ENCODE data around the gene WDPCP.

WDPCP gene

DNA sequence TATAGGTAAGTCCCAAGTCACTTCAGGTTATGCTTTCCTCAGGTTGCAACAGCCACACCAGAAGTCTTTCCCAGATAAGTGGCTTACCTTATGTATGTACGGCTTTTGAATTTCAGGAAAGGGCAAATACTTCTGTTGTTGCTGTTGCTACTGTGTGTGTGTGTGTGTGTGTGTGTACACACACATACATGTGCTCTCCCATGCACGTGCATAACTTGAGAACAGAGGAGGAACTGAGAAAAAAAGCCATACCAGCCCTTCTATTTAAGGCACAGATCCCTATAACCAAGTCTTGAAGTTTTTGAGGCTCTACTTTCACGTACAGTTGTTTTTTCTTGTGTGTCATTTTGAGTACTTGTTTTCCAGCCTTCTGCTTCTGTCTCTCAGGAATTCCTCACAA lies 62.4 kb downstream of the WDPCP start:
- no peak overlapping the region for H3K4me2 ChIP-seq (ENCODE audit: low read length)
- H3K9ac ChIP-seq (ENCODE audit: low read depth, low read length), result no peak overlapping the region
- no peak overlapping the region for H3K4me3 ChIP-seq (ENCODE audit: low read length)
- peaks cover 1% of the 10 kb centered on the region for H3K9me3 ChIP-seq (replicated peaks; ENCODE audit: low read length)
- no peaks in the 10 kb centered on the region for H3K36me3 ChIP-seq (ENCODE audit: insufficient read depth, low read length)
- H3K27me3 ChIP-seq (ENCODE audit: control insufficient read depth, insufficient read depth, low read length), result no peaks in the 10 kb centered on the region
- H3K4me1 ChIP-seq (ENCODE audit: control insufficient read depth, insufficient read depth, low read length), result no peaks in the 10 kb centered on the region

DNA sequence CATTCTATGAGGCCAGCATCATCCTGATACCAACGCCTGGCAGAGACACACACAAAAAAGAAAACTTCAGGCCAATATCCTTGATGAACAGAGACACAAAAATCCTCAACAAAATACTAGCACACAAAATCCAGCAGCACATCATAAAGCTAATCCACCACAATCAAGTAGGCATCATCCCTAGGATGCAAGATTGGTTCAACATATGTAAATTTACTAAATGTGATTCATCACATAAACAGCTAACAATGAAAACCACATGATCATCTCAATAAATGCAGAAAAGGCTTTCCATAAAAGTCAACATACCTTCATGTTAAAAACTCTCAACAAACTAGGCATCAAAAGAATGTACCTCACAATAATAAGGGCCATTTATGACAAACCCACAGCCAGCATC lies 65.3 kb downstream of the WDPCP start:
- Histone ChIP-seq H3K9me3 (replicated peaks; ENCODE audit: low read length) (peaks cover 3% of the 10 kb centered on the region), H3K4me1 (ENCODE audit: control insufficient read depth, insufficient read depth, low read length) (no peaks in the 10 kb centered on the region), H3K4me2 (ENCODE audit: low read length) (no peak overlapping the region), H3K36me3 (ENCODE audit: insufficient read depth, low read length) (no peaks in the 10 kb centered on the region), H3K4me3 (ENCODE audit: low read length) (no peak overlapping the region), H3K27me3 (ENCODE audit: control insufficient read depth, insufficient read depth, low read length) (no peaks in the 10 kb centered on the region), H3K9ac (ENCODE audit: low read depth, low read length) (no peak overlapping the region)

GRCh38 chr2:63520793-63521192 lies 67.5 kb downstream of the WDPCP start:
- peaks cover 3% of the 10 kb centered on the region for H3K9me3 ChIP-seq (replicated peaks; ENCODE audit: low read length)
- H3K27me3 ChIP-seq (ENCODE audit: control insufficient read depth, insufficient read depth, low read length), result no peaks in the 10 kb centered on the region
- no peak overlapping the region for H3K9ac ChIP-seq (ENCODE audit: low read depth, low read length)
- H3K4me1 ChIP-seq (ENCODE audit: control insufficient read depth, insufficient read depth, low read length), result no peaks in the 10 kb centered on the region
- no peak overlapping the region for H3K4me2 ChIP-seq (ENCODE audit: low read length)
- H3K36me3 ChIP-seq (ENCODE audit: insufficient read depth, low read length), result no peaks in the 10 kb centered on the region
- H3K4me3 ChIP-seq (ENCODE audit: low read length), result no peak overlapping the region

- H3K9ac ChIP-seq (ENCODE audit: low read depth, low read length), result no peak overlapping the region
- H3K4me3 ChIP-seq (ENCODE audit: low read length), result no peak overlapping the region
- H3K27me3 ChIP-seq (ENCODE audit: control insufficient read depth, insufficient read depth, low read length), result no peaks in the 10 kb centered on the region
- no peaks in the 10 kb centered on the region for H3K4me1 ChIP-seq (ENCODE audit: control insufficient read depth, insufficient read depth, low read length)
- no peak overlapping the region for H3K4me2 ChIP-seq (ENCODE audit: low read length)
- H3K36me3 ChIP-seq (ENCODE audit: insufficient read depth, low read length), result no peaks in the 10 kb centered on the region
- H3K9me3 ChIP-seq (replicated peaks; ENCODE audit: low read length), result no peaks in the 10 kb centered on the region
Measured at GRCh38 chr2:63514781-63515180, 73.5 kb downstream of the WDPCP start.

- no peaks in the 10 kb centered on the region for H3K36me3 ChIP-seq (ENCODE audit: insufficient read depth, low read length)
- H3K9ac ChIP-seq (ENCODE audit: low read depth, low read length), result no peak overlapping the region
- H3K27me3 ChIP-seq (ENCODE audit: control insufficient read depth, insufficient read depth, low read length), result no peaks in the 10 kb centered on the region
- H3K4me3 ChIP-seq (ENCODE audit: low read length), result no peak overlapping the region
- H3K4me1 ChIP-seq (ENCODE audit: control insufficient read depth, insufficient read depth, low read length), result no peaks in the 10 kb centered on the region
- H3K4me2 ChIP-seq (ENCODE audit: low read length), result no peak overlapping the region
- H3K9me3 ChIP-seq (replicated peaks; ENCODE audit: low read length), result no peaks in the 10 kb centered on the region
Measured at GRCh38 chr2:63514237-63514716, 74.0 kb downstream of the WDPCP start.

GRCh38 chr2:63506320-63506719 lies 82.0 kb downstream of the WDPCP start:
- H3K9ac ChIP-seq (ENCODE audit: low read depth, low read length), result no peak overlapping the region
- no peak overlapping the region for H3K4me3 ChIP-seq (ENCODE audit: low read length)
- H3K4me1 ChIP-seq (ENCODE audit: control insufficient read depth, insufficient read depth, low read length), result no peaks in the 10 kb centered on the region
- H3K36me3 ChIP-seq (ENCODE audit: insufficient read depth, low read length), result no peaks in the 10 kb centered on the region
- no peaks in the 10 kb centered on the region for H3K9me3 ChIP-seq (replicated peaks; ENCODE audit: low read length)
- no peaks in the 10 kb centered on the region for H3K27me3 ChIP-seq (ENCODE audit: control insufficient read depth, insufficient read depth, low read length)
- no peak overlapping the region for H3K4me2 ChIP-seq (ENCODE audit: low read length)

GRCh38 chr2:63503818-63504217 lies 84.5 kb downstream of the WDPCP start:
- Histone ChIP-seq H3K4me3 (ENCODE audit: low read length) (no peak overlapping the region), H3K36me3 (ENCODE audit: insufficient read depth, low read length) (no peaks in the 10 kb centered on the region), H3K4me2 (ENCODE audit: low read length) (no peak overlapping the region), H3K9ac (ENCODE audit: low read depth, low read length) (no peak overlapping the region), H3K27me3 (ENCODE audit: control insufficient read depth, insufficient read depth, low read length) (no peaks in the 10 kb centered on the region), H3K9me3 (replicated peaks; ENCODE audit: low read length) (no peaks in the 10 kb centered on the region), H3K4me1 (ENCODE audit: control insufficient read depth, insufficient read depth, low read length) (no peaks in the 10 kb centered on the region)

GRCh38 chr2:63500398-63500797 lies 87.9 kb downstream of the WDPCP start:
- Histone ChIP-seq H3K9ac (ENCODE audit: low read depth, low read length) (no peak overlapping the region), H3K27me3 (ENCODE audit: control insufficient read depth, insufficient read depth, low read length) (no peaks in the 10 kb centered on the region), H3K36me3 (ENCODE audit: insufficient read depth, low read length) (no peaks in the 10 kb centered on the region), H3K4me2 (ENCODE audit: low read length) (no peak overlapping the region), H3K9me3 (replicated peaks; ENCODE audit: low read length) (no peaks in the 10 kb centered on the region), H3K4me1 (ENCODE audit: control insufficient read depth, insufficient read depth, low read length) (no peaks in the 10 kb centered on the region), H3K4me3 (ENCODE audit: low read length) (no peak overlapping the region)

DNA sequence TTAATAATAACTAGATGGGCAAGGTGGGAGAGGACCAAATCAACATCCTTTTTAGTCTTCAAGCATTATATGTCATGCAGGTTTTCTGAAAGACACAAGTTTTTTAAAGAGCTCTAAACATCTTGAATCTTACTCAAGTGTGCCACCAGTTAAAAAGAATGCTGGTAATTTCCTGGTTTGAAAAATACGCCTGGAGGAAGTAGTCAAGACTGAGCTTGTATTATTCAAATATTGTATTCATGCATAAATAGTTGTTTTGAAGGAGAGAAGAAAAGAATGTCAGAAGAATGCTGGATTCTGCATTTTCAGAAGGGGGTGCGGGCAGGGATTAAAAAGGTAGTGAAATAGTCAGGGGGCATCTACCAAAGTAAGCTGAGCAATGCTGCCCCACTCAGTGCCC lies 90.7 kb downstream of the WDPCP start:
- Histone ChIP-seq H3K36me3 (ENCODE audit: insufficient read depth, low read length) (no peaks in the 10 kb centered on the region), H3K4me3 (ENCODE audit: low read length) (no peak overlapping the region), H3K4me1 (ENCODE audit: control insufficient read depth, insufficient read depth, low read length) (no peaks in the 10 kb centered on the region), H3K27me3 (ENCODE audit: control insufficient read depth, insufficient read depth, low read length) (no peaks in the 10 kb centered on the region), H3K9me3 (replicated peaks; ENCODE audit: low read length) (no peaks in the 10 kb centered on the region), H3K9ac (ENCODE audit: low read depth, low read length) (no peak overlapping the region), H3K4me2 (ENCODE audit: low read length) (no peak overlapping the region)

GRCh38 chr2:63494968-63495367 lies 93.3 kb downstream of the WDPCP start:
- no peaks in the 10 kb centered on the region for H3K4me1 ChIP-seq (ENCODE audit: control insufficient read depth, insufficient read depth, low read length)
- H3K9me3 ChIP-seq (replicated peaks; ENCODE audit: low read length), result no peaks in the 10 kb centered on the region
- H3K27me3 ChIP-seq (ENCODE audit: control insufficient read depth, insufficient read depth, low read length), result no peaks in the 10 kb centered on the region
- no peak overlapping the region for H3K4me2 ChIP-seq (ENCODE audit: low read length)
- no peaks in the 10 kb centered on the region for H3K36me3 ChIP-seq (ENCODE audit: insufficient read depth, low read length)
- no peak overlapping the region for H3K9ac ChIP-seq (ENCODE audit: low read depth, low read length)
- no peak overlapping the region for H3K4me3 ChIP-seq (ENCODE audit: low read length)

- Histone ChIP-seq H3K27me3 (ENCODE audit: control insufficient read depth, insufficient read depth, low read length) (no peaks in the 10 kb centered on the region), H3K4me3 (ENCODE audit: low read length) (no peak overlapping the region)
Measured at GRCh38 chr2:63494100-63494499, 94.2 kb downstream of the WDPCP start.

GRCh38 chr2:63488118-63488713 lies 100.1 kb downstream of the WDPCP start:
- Histone ChIP-seq H3K27me3 (ENCODE audit: control insufficient read depth, insufficient read depth, low read length) (no peaks in the 10 kb centered on the region), H3K4me1 (ENCODE audit: control insufficient read depth, insufficient read depth, low read length) (no peaks in the 10 kb centered on the region), H3K4me3 (ENCODE audit: low read length) (no peak overlapping the region), H3K36me3 (ENCODE audit: insufficient read depth, low read length) (no peaks in the 10 kb centered on the region), H3K9me3 (replicated peaks; ENCODE audit: low read length) (no peaks in the 10 kb centered on the region), H3K9ac (ENCODE audit: low read depth, low read length) (no peak overlapping the region), H3K4me2 (ENCODE audit: low read length) (no peak overlapping the region)

More at GRCh38 chr2:63494100-63494499, 94.2 kb downstream of the WDPCP start:
- H3K9ac ChIP-seq (ENCODE audit: low read depth, low read length), result no peak overlapping the region
- no peak overlapping the region for H3K4me2 ChIP-seq (ENCODE audit: low read length)
- no peaks in the 10 kb centered on the region for H3K36me3 ChIP-seq (ENCODE audit: insufficient read depth, low read length)
- no peaks in the 10 kb centered on the region for H3K9me3 ChIP-seq (replicated peaks; ENCODE audit: low read length)
- no peaks in the 10 kb centered on the region for H3K4me1 ChIP-seq (ENCODE audit: control insufficient read depth, insufficient read depth, low read length)
